Liver (tissue), 9 donors: ENCODE measurements around the gene OTX2. TPM values are rescaled to one million over a fixed set of nuclear protein-coding genes. Genes with fewer than 3 reads are reported as not detected.

Experiments used
- DNase-seq: peaks from one replicate; pipeline ENCODE4 v3.0.0-alpha.2; 2017; ENCODE audit warnings: low spot score
- H3K27ac ChIP-seq, 2 donors: one replicate each; pipeline ENCODE4 v1.7.0; 2013; ENCODE audit warnings: inconsistent platforms in 2 of 2, low read length in 2 of 2, control low read depth in 1 of 2, low read depth in 1 of 2, mild to moderate bottlenecking in 1 of 2
- H3K27me3 ChIP-seq, 4 donors: one replicate each; pipeline versions ENCODE4 v1.6.1 to v1.7.0; 2013; ENCODE audit warnings: low read length in 3 of 4, inconsistent platforms in 1 of 4, mild to moderate bottlenecking in 1 of 4, moderate library complexity in 1 of 4; ENCODE audit not compliant: control insufficient read depth in 4 of 4, insufficient read depth in 4 of 4
- H3K36me3 ChIP-seq, 4 donors: one replicate each; pipeline versions ENCODE4 v1.6.1 to v1.7.0; 2013; ENCODE audit warnings: low read length in 3 of 4, mild to moderate bottlenecking in 3 of 4, low read depth in 1 of 4, moderate library complexity in 1 of 4; ENCODE audit not compliant: control insufficient read depth in 4 of 4, insufficient read depth in 3 of 4
- H3K4me1 ChIP-seq, 4 donors: one replicate each; pipeline versions ENCODE4 v1.6.1 to v1.7.0; 2013; ENCODE audit warnings: low read length in 3 of 4, mild to moderate bottlenecking in 3 of 4, moderate library complexity in 1 of 4; ENCODE audit not compliant: control insufficient read depth in 4 of 4, insufficient read depth in 4 of 4
- H3K4me3 ChIP-seq, 3 donors: one replicate each; pipeline versions ENCODE4 v1.6.1 to v1.7.0; 2013; ENCODE audit warnings: low read length in 3 of 3, control low read depth in 1 of 3, low read depth in 1 of 3, mild to moderate bottlenecking in 1 of 3
- H3K9ac ChIP-seq, 2 donors: one replicate each; pipeline ENCODE4 v1.7.0; 2013; ENCODE audit warnings: low read length in 2 of 2, mild to moderate bottlenecking in 2 of 2, moderate library complexity in 2 of 2, control low read depth in 1 of 2, low read depth in 1 of 2
- H3K9me3 ChIP-seq, 4 donors: one replicate each; pipeline versions ENCODE4 v1.6.1 to v1.7.0; 2013; ENCODE audit warnings: low read length in 3 of 4; ENCODE audit not compliant: control insufficient read depth in 4 of 4
- ATF3 ChIP-seq: IDR thresholded peaks from 2 replicates; pipeline ENCODE4 v1.6.1; 2016; ENCODE audit warnings: antibody characterized with exemption
- CTCF ChIP-seq: fragments of 150-350 bp; IDR thresholded peaks from 2 replicates; pipeline ENCODE4 v1.5.1; 2017; ENCODE audit warnings: improper control_type of control experiment, low read depth, low read length; ENCODE audit not compliant: missing input control
- GABPA ChIP-seq, 2 donors: IDR thresholded peaks in 1 of 2; conservative IDR thresholded peaks in 1 of 2; 2 replicates each; pipeline ENCODE4 v1.6.1; 2016; ENCODE audit warnings: antibody characterized with exemption in 2 of 2, mild to moderate bottlenecking in 1 of 2, moderate library complexity in 1 of 2
- HNF4A ChIP-seq, 2 donors: conservative IDR thresholded peaks; 2 replicates each; pipeline ENCODE4 v1.6.1; 2016; ENCODE audit warnings: antibody characterized with exemption in 2 of 2, mild to moderate bottlenecking in 2 of 2
- HNF4G ChIP-seq: IDR thresholded peaks from 2 replicates; pipeline ENCODE4 v1.6.1; 2016; ENCODE audit warnings: antibody characterized with exemption
- JUND ChIP-seq, 2 donors: IDR thresholded peaks; 2 replicates each; pipeline ENCODE4 v1.6.1; 2016; ENCODE audit warnings: antibody characterized with exemption in 2 of 2
- NR2F2 ChIP-seq: IDR thresholded peaks from 2 replicates; pipeline ENCODE4 v1.6.1; 2016; ENCODE audit warnings: antibody characterized with exemption
- RXRA ChIP-seq, 2 donors: IDR thresholded peaks; 2 replicates each; pipeline ENCODE4 v1.6.1; 2017 to 2018; ENCODE audit warnings: antibody characterized with exemption in 2 of 2, mild to moderate bottlenecking in 1 of 2
- SP1 ChIP-seq: IDR thresholded peaks from 2 replicates; pipeline ENCODE4 v1.6.1; 2018; ENCODE audit warnings: antibody characterized with exemption, mild to moderate bottlenecking
- TAF1 ChIP-seq: conservative IDR thresholded peaks from 2 replicates; pipeline ENCODE4 v1.6.1; 2016; ENCODE audit warnings: antibody characterized with exemption, mild to moderate bottlenecking
- YY1 ChIP-seq: IDR thresholded peaks from 2 replicates; pipeline ENCODE4 v1.6.1; 2016; ENCODE audit warnings: antibody characterized with exemption, mild to moderate bottlenecking
- WGBS: extraction: QIAGEN DNeasy Blood & Tissue Kit; methylation state at CpG from one replicate; pipeline ENCODE4 v1.1.7; 2013; 5-methylcytosine and 5-hydroxymethylcytosine counted together
- polyA plus RNA-seq, 2 donors: library from polyadenylated mRNA; stranded (reverse) in 1 of 2; unstranded in 1 of 2; fragments of 200-250 nt in 1 of 2; fragments of >200 nt in 1 of 2; fragmentation: Nextera tagmentation in 1 of 2; extraction: Ambion mirVana in 1 of 2; gene quantifications; one replicate each; pipeline versions ENCODE4 v1.2.1 to v1.2.3, GENCODE V29; 2013 to 2015
- total RNA-seq, 2 donors: library from RNA; depleted of rRNA; stranded (reverse); fragments of >200 nt; gene quantifications; one replicate each; pipeline ENCODE4 v1.2.3, GENCODE V29; 2014
- TF ChIP-seq, protein P1 (sequence below): IDR thresholded peaks from 2 replicates; pipeline ENCODE4 v1.6.1; 2016; ENCODE audit warnings: antibody characterized with exemption, mild to moderate bottlenecking
- TF ChIP-seq, protein P2 (sequence below): IDR thresholded peaks from 2 replicates; pipeline ENCODE4 v1.6.1; 2016; ENCODE audit warnings: antibody characterized with exemption
- donor health status: healthy.
- donor health status: healthy.
- donor health status: healthy.
- donor health status: healthy.
- donor health status: healthy.

The OTX2 gene
- total and polyA plus RNA-seq, 4 donors, result not detected

GRCh38 chr14:56794557-56795283 is 15.6 kb downstream of the OTX2 start:
- H3K27ac ChIP-seq, result no peak overlapping the region
- H3K36me3 ChIP-seq, result no peaks in the 10 kb centered on the region
- no peak overlapping the region for H3K9ac ChIP-seq
- H3K4me1 ChIP-seq, result peaks cover 2 to 23% (median 10%) of the 10 kb centered on the region in 4 donors
- TF ChIP-seq, protein P1, sequence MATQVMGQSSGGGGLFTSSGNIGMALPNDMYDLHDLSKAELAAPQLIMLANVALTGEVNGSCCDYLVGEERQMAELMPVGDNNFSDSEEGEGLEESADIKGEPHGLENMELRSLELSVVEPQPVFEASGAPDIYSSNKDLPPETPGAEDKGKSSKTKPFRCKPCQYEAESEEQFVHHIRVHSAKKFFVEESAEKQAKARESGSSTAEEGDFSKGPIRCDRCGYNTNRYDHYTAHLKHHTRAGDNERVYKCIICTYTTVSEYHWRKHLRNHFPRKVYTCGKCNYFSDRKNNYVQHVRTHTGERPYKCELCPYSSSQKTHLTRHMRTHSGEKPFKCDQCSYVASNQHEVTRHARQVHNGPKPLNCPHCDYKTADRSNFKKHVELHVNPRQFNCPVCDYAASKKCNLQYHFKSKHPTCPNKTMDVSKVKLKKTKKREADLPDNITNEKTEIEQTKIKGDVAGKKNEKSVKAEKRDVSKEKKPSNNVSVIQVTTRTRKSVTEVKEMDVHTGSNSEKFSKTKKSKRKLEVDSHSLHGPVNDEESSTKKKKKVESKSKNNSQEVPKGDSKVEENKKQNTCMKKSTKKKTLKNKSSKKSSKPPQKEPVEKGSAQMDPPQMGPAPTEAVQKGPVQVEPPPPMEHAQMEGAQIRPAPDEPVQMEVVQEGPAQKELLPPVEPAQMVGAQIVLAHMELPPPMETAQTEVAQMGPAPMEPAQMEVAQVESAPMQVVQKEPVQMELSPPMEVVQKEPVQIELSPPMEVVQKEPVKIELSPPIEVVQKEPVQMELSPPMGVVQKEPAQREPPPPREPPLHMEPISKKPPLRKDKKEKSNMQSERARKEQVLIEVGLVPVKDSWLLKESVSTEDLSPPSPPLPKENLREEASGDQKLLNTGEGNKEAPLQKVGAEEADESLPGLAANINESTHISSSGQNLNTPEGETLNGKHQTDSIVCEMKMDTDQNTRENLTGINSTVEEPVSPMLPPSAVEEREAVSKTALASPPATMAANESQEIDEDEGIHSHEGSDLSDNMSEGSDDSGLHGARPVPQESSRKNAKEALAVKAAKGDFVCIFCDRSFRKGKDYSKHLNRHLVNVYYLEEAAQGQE, result no peak
- WGBS, result 5% methylated on average over 56 of the region's 56 CpGs
- peaks cover 7 to 25% (median 15%) of the 10 kb centered on the region in 4 donors for H3K27me3 ChIP-seq
- H3K9me3 ChIP-seq, result no peaks in the 10 kb centered on the region
- no peak overlapping the region for H3K4me3 ChIP-seq
- DNase-seq, result no peak

DNA sequence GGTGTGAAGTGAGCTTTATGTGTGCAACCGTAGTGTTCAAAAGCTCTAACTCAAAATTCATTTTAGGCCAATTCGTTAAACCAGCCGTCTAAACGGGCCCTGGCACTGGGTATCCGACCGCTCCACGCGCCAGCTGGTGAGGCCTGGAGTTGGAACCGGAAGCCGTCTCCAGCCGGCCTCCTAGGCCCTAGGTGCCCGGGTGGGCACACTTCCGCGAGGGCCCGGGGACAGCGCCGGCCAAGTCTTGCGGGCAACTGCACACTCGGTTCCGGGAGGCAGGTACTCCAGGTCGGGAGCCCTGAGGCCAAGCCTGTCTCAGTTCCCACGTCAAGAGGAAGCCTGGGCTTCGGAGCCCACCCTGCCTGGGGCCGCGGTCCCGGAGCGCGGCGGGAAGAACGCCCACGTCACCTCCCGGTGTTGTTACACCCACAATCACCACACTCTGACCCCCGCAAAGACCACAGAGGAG is 16.2 kb downstream of the OTX2 start:
- WGBS, result 15% methylated on average over 33 of the region's 33 CpGs
- peaks cover 2 to 23% (median 10%) of the 10 kb centered on the region in 4 donors for H3K4me1 ChIP-seq
- no peak overlapping the region for H3K27ac ChIP-seq
- TF ChIP-seq NR2F2 (no peak), JUND (IDR thresholded peaks at IDR 0.05) (no peak), GABPA (IDR thresholded peaks at IDR 0.05 in 1 of 2, conservative IDR thresholded peaks at IDR 0.05 in 1 of 2) (no peak), RXRA (IDR thresholded peaks at IDR 0.05) (no peak), YY1 (no peak)
- no peaks in the 10 kb centered on the region for H3K9me3 ChIP-seq
- no peaks in the 10 kb centered on the region for H3K36me3 ChIP-seq
- DNase-seq, result no peak
- no peak overlapping the region for H3K4me3 ChIP-seq
- no peak overlapping the region for H3K9ac ChIP-seq
- peaks cover 7 to 24% (median 14%) of the 10 kb centered on the region in 4 donors for H3K27me3 ChIP-seq

DNA sequence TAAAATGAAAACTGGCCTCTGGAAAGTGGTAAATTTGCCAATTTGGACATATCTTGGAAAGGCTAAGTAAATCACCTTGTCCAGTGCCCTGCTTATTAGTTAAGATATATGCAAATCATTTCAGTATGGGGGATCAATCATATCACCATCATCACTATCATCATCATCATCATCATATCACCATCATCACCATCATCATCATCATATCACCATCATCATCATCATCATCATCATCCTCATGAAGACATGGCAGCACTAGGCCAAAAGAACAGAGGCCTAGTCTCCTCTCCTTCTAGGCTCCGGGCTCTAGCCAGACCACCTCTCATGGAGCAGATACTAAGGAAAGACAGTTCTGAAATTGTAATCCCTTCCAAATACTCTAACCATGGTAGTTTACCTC is 20.3 kb downstream of the OTX2 start:
- no peaks in the 10 kb centered on the region for H3K36me3 ChIP-seq
- TF ChIP-seq RXRA (IDR thresholded peaks at IDR 0.05) (no peak), HNF4A (conservative IDR thresholded peaks at IDR 0.05) (no peak), SP1 (no peak), ATF3 (no peak), GABPA (IDR thresholded peaks at IDR 0.05 in 1 of 2, conservative IDR thresholded peaks at IDR 0.05 in 1 of 2) (no peak), JUND (IDR thresholded peaks at IDR 0.05) (no peak), TAF1 (no peak), NR2F2 (no peak), HNF4G (no peak), CTCF (no peak)
- TF ChIP-seq, protein P2, sequence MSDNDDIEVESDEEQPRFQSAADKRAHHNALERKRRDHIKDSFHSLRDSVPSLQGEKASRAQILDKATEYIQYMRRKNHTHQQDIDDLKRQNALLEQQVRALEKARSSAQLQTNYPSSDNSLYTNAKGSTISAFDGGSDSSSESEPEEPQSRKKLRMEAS, result no peak
- TF ChIP-seq, protein P1, result no peak
- H3K9ac ChIP-seq, result no peak overlapping the region
- no peaks in the 10 kb centered on the region for H3K9me3 ChIP-seq
- no peak overlapping the region for H3K4me3 ChIP-seq
- WGBS, result 80% methylated on average over 1 of the region's 1 CpG
- no peak overlapping the region for H3K27ac ChIP-seq
- peaks cover 0 to 14% (median 3%) of the 10 kb centered on the region in 4 donors for H3K27me3 ChIP-seq
- H3K4me1 ChIP-seq, result peaks cover 0 to 6% (median 2%) of the 10 kb centered on the region in 4 donors
- DNase-seq, result no peak
